MG63 (cell line): ENCODE measurements around the gene CUX1. TPM values are rescaled to one million over a fixed set of nuclear protein-coding genes. Genes with fewer than 3 reads are reported as not detected.
A peak's percentile ranks its signal among the peaks of the same experiment; 100 is the strongest.
"Not testable (repeated sequence)": the region's sequence is repeated elsewhere in the genome, so short reads cannot be mapped to it uniquely, and the experiment has no call there.

Source experiments
- DNase-seq: peaks from one replicate; pipeline ENCODE4 v3.0.0-alpha.2; 2020
- H3K27me3 ChIP-seq: fragments of 250-450 bp; sonication (Bioruptor Pico); 2 replicates; pipeline ENCODE4 v1.5.1; 2020; ENCODE audit warnings: mild to moderate bottlenecking, moderate library complexity
- H3K36me3 ChIP-seq: fragments of 250-450 bp; sonication (Bioruptor Pico); 2 replicates; pipeline ENCODE4 v1.5.1; 2020; ENCODE audit warnings: mild to moderate bottlenecking, moderate library complexity
- H3K4me3 ChIP-seq: fragments of 250-450 bp; sonication (Bioruptor Pico); 2 replicates; pipeline ENCODE4 v1.5.1; 2020; ENCODE audit warnings: mild to moderate bottlenecking, moderate library complexity
- H3K9me3 ChIP-seq: fragments of 250-450 bp; sonication (Bioruptor Pico); 2 replicates; pipeline ENCODE4 v1.5.1; 2020; ENCODE audit warnings: mild to moderate bottlenecking, moderate library complexity
- total RNA-seq: library from RNA; depleted of rRNA; stranded (reverse); fragments of >200 nt; shearing (Covaris generic); gene quantifications from 2 replicates; pipeline ENCODE4 v1.2.3, GENCODE V29; 2014; ENCODE audit warnings: low replicate concordance

The CUX1 gene
- total RNA-seq, 1 experiment from 2014 or later: 7.1 TPM

DNA sequence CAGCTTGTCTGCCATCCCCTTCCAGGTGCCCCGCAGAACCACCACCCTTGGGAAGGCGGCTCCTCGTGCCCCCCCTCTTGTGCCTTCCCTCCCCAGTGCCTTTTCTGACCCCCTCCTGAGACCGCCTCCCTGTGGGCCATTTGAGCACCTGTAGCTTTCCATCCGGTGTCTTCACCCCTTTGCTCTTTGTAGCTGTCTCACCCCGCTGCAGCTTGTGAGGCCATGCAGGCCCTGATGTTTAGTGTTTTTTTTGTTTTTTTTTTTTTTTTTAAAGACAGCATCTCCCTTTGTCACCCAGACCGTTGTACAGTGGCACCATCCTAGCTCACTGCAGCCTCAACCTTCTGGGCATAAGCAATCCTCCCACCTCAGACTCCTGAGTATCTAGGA lies 52.5 kb downstream of the CUX1 start:
- no peak for DNase-seq

DNA sequence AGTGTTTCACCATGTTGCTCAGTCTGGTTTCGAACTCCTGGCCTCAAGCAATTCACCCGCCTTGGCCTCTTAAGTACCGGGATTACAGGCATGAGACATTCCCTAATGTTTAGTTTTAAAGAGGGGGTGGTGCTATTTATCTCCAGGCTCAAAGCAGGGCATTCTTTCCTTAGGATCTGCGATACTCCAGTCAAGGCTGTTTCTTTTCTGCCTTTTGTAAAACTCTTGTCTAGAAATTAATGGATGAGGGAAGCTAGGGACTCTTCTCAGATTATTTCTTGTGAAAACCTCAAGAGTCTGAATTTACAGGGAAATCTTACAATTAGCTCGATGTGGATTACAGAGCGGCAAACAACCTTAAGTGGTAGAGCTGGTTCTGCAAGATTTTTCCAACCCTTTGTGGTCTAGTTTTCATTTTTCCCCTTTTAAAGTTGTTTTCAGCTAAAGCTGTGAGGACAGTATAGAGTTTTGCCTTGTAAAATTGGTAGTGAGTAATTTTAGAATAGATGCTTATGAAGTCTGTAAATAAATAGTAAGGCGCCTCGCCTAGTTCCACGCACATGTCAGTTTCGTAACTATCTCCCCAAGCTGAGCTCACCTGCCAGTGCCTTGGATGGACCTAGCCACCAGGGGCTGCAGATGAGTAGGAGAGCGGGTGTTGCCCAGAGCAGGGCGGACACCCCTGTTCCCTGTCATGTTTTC lies 53.1 kb downstream of the CUX1 start:
- no peak for DNase-seq
- Histone ChIP-seq H3K36me3 (no peaks in the 10 kb centered on the region), H3K27me3 (no peaks in the 10 kb centered on the region), H3K4me3 (no peak overlapping the region), H3K9me3 (no peaks in the 10 kb centered on the region)

More for the DNA sequence above, 52.5 kb downstream of the CUX1 start:
- Histone ChIP-seq H3K4me3 (no peak overlapping the region), H3K27me3 (no peaks in the 10 kb centered on the region), H3K36me3 (no peaks in the 10 kb centered on the region), H3K9me3 (no peaks in the 10 kb centered on the region)

DNA sequence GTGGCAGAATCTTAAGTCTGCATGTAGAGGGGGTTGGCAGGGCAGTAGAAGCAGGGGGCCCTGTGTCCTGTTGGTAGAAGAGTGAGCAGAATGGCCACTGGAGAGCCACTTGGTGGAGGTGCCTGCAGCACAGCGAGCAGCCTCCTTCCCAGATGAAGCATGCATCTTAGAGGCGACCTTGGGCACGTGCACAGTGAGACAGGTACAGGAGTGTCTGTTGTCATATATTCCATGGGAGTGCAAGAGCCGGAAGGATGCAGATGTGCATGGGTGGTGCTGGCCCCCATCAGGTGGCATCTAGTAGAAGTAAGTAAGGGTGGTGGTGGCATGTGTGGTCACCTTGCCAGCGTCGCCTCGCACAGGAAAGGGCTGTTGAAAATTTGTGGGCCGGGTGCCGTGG lies 53.9 kb downstream of the CUX1 start:
- DNase-seq: no peak
- H3K9me3 ChIP-seq: no peaks in the 10 kb centered on the region
- no peaks in the 10 kb centered on the region for H3K27me3 ChIP-seq
- no peak overlapping the region for H3K4me3 ChIP-seq
- no peaks in the 10 kb centered on the region for H3K36me3 ChIP-seq

DNA sequence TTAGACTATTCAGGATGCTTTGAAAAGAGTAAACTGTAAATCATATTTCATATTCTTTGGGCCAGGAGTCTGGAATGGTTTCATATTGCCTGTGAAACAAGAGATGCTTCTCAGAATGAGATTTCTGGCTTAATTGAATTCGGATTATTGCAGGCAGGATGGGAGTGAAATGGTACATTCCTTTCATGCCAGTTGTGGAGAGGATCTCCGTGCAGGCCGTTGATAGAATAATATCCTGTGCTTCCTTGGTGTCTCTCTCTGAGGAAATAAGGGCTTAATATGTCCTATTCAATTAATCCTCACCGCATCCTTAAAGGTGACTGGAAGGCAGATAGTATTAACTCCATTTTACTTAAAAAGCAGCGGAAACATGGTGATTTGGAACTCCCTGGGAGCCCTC lies 56.6 kb downstream of the CUX1 start:
- H3K4me3 ChIP-seq: no peak overlapping the region
- no peaks in the 10 kb centered on the region for H3K9me3 ChIP-seq
- no peaks in the 10 kb centered on the region for H3K36me3 ChIP-seq
- no peaks in the 10 kb centered on the region for H3K27me3 ChIP-seq
- DNase-seq: no peak

DNA sequence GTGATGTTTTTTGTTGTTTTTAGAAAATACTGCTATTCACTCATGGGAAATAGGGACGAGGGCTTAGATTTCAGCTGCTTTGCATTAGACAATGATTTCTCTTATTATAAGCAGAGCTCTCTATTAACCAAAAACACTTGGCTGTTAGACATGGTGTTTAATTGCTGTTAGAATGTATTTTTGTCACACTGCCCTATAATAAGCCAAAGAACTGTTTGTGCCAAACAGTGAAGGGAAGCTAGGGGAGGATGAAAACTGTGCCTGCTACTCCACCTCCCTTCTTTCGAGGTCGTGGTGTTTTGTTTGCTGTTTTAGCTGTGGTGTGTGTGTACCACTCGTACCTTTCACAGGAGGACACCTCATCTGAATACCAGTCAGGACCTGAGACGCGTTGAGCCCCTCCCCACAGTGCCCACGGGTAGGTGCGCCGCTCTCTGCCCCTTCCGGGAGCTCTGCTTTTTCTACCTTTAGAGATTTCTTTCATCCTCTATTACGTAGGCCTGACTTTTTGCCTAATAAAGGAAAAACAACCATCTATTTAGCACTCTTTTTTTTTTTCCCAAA lies 57.9 kb downstream of the CUX1 start:
- Histone ChIP-seq H3K27me3 (no peaks in the 10 kb centered on the region), H3K4me3 (no peak overlapping the region), H3K36me3 (no peaks in the 10 kb centered on the region), H3K9me3 (no peaks in the 10 kb centered on the region)
- DNase-seq: no peak

DNA sequence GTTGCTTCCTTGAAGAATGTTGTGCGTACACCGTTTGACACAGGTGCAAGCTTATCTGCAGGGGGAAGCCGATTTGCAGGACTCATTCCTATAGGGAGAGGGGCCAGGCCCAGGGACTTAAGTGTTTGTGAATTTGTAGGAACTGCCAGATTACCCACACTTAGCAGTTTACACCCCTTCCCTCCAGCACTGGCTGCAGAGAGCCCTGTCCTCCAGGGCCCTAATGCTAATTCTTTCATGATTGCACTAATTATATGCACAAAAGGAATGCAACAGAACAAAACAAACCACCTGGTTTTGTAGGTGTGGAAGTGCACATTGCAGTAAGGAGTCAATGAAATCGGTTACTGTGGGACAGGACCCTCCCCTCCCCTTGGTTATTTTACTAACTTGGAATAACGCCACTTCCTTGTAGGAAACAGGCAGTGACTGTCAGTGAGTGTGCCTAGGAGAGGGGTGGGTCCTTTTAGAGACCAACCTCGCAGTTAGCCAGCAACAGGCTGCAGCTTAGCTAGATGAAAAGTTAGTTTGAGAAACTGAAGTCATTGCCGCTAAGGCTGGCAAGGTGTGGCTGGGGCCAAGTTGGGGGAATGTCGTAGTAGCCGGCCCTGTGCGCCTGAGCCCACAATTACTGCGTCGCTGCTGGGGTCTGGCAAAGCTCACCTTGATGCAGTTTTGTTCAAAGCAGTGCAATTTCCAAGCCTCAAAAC lies 60.6 kb downstream of the CUX1 start:
- Histone ChIP-seq H3K4me3 (no peak overlapping the region), H3K36me3 (no peaks in the 10 kb centered on the region), H3K27me3 (no peaks in the 10 kb centered on the region), H3K9me3 (no peaks in the 10 kb centered on the region)
- DNase-seq: no peak

DNA sequence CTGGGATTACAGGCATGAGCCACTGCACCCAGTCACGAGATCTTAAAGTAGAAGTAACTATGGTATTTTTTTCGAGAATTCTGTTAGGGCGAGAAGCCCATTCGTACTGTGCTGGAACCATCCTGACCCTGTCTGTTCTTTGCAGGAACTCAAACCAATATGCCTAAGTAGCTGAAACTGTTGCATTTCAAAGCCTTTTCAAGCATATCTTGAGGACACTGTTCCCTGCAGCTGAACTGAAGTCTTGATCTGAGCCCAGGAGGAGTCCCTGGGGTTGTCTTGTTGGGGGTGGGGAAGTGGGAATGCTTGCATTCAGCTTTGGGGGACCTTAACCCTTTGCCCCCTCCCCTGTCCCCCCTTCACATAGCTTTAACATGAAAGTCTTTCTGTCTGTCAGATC lies 61.5 kb downstream of the CUX1 start:
- DNase-seq: no peak
- H3K36me3 ChIP-seq: no peaks in the 10 kb centered on the region
- no peaks in the 10 kb centered on the region for H3K9me3 ChIP-seq
- H3K27me3 ChIP-seq: no peaks in the 10 kb centered on the region
- no peak overlapping the region for H3K4me3 ChIP-seq

DNA sequence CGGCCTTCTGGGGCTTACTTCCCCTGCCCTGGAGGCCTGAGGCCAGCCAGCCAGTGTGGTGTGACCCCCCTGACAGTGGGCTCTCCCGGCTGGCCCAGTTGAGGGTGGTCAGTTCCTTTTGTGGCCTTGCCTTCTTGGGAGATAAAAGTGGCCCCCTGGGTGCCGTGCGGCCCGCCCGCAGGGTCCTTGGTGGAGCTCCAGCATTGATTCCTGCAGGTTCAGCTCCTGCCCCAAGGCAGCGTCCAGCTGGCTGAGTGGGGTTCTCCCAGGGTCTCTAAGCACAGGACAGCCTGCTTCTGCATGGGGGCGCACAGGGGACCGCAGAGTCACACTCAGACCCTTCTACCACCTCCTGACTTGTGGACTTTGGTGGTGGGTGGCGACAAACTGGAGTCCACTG lies 62.1 kb downstream of the CUX1 start:
- H3K4me3 ChIP-seq: no peak overlapping the region
- no peaks in the 10 kb centered on the region for H3K27me3 ChIP-seq
- H3K9me3 ChIP-seq: no peaks in the 10 kb centered on the region
- H3K36me3 ChIP-seq: no peaks in the 10 kb centered on the region
- no peak for DNase-seq

DNA sequence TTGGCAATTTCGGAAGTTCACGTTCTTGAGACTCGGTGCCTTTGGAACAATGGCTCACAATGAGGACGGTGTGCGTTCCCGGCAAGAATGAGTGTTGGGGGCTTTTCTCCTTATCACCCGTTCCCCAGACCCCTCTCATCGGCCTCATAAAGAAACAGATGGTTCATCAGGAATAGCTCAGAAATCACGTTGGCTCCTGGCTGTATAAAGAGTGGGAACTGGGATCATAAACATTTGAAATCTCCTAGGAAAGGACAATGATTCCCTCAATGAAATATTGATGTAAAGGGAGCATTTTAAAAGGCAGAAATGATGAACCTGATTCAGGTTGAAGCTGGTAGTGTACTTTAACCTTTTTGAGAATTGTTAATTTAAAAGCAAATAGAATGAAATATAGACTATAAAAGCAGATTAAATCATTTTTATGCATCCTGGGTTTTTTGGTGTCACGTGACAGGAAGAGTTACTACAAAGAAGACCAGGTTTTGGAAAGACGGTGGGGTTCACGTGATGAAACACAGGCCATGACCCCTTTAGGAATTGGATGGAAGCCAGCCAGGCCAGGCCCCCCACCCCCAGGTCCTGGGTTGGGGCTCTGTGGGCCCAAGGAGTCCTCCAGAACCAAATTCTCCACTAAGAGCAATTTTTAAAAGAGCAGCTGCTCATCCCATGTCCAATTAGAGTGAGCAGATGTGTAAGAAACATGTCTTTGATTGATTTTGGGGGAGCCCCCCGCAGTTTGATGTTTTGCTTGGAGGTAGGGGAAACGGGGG lies 63.0 kb downstream of the CUX1 start:
- DNase-seq: no peak
- Histone ChIP-seq H3K36me3 (no peaks in the 10 kb centered on the region), H3K27me3 (no peaks in the 10 kb centered on the region), H3K9me3 (no peaks in the 10 kb centered on the region), H3K4me3 (no peak overlapping the region)

DNA sequence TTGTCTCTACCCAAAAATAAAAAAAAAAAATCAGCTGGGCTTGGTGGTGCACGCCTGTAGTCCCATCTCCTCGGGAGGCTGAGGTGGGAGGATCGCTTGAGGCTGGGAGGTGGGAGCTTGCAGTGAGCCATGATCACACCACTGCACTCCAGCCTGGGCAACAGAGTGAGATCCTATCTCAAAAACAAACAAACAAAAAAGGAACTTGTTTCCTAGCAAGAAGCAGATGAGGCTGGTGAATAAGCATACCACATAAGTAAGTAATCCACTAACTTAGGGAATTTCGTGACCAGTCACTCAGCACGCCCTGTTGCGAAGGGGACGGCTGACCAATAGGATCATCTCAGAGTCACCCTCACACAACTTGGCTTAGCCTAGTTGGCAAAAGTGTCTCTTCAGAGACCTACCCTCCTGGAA lies 64.6 kb downstream of the CUX1 start:
- Histone ChIP-seq H3K9me3 (no peaks in the 10 kb centered on the region), H3K27me3 (no peaks in the 10 kb centered on the region), H3K36me3 (no peaks in the 10 kb centered on the region), H3K4me3 (no peak overlapping the region)
- peak; percentile 82 for DNase-seq

DNA sequence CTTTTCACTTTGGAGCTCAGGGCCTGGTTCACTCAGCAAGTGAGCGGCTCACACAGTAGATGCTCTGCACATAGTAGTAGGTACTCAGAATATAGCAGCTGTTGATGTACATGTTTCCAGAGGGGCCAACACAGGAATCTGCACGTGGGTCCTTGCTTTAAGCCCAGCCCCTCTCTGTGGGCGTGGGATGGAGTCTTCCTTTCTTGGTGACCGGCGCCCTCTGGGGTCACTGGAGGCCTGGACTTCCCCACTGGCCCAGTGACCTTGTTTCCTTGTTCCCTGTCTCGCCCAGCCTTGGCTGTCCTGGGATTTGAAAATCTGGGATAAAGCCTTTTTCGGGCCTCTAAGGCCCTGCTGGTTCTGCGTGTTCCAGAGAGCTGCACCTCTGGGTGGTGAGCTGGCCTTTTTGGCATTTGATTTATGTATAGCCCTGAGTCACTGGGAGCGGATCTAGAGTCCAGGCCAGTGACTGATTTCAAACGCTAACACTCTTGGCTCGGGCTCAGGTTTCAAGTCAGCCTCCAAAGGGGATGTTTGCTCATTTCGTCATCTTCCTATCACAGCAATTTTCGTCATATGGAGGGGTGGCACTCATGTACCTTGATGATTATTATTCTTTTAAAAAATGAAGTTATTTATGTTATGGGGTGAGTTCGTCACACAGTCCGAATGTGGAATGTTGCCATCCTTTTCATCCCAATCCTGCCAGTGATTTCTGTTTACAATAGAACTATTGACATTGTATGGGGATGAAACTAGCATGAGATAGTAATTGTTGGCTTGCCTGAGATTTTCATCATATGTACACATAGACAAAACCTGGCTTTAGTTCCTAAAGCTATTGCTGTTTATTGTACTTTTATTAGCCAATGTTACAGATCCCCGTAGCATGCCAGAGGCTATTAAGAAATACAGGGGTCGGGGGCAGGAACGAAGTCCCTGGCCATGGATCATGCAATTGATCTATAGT lies 65.5 kb downstream of the CUX1 start:
- H3K9me3 ChIP-seq: no peaks in the 10 kb centered on the region
- no peak overlapping the region for H3K4me3 ChIP-seq
- H3K36me3 ChIP-seq: no peaks in the 10 kb centered on the region
- no peaks in the 10 kb centered on the region for H3K27me3 ChIP-seq
- DNase-seq: peak; percentile 94

DNA sequence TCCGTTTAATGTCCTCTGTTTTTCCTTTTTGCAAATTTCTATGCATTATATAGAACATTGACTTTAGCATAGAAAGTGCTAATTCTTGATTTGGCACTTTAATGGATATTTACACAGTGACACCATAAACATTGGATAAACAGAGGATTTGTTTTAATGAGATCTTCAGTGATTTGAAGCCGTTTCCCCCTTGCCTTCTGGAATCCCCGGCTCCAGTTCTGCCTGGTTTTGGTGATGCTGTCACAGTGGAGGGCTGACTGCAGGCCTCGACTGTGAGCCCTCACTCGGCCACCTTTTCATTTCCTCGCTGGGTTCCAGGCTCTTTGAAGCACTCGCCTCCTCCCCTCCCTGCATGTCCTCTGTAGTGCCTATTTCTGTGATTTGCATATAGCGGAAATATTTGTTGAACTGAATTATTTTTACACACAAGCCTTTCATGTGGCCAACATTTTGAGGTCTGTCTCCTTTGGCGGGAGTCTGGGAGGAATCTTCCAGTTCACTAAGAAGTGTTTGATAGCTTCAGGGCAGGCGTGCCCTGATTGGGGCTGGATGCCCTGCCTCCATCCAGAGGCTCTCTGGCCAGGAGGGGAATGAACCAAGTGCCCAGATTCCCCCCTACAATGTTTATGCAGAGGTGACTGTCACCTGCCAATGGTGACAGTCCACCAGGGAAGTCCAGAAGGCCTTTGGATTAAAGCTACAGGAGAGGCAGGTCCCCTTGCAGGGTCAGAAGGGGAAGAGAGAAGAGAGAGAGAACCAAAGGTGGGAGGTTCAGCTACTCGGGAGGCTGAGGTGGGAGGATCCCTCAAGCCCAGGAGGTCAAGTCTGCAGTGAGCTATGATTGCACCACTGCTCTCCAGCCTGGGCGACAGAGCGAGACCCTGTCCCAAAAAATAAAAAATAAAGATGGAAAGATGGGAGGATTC lies 67.5 kb downstream of the CUX1 start:
- Histone ChIP-seq H3K9me3 (no peaks in the 10 kb centered on the region), H3K27me3 (no peaks in the 10 kb centered on the region), H3K4me3 (no peak overlapping the region), H3K36me3 (no peaks in the 10 kb centered on the region)
- DNase-seq: no peak

DNA sequence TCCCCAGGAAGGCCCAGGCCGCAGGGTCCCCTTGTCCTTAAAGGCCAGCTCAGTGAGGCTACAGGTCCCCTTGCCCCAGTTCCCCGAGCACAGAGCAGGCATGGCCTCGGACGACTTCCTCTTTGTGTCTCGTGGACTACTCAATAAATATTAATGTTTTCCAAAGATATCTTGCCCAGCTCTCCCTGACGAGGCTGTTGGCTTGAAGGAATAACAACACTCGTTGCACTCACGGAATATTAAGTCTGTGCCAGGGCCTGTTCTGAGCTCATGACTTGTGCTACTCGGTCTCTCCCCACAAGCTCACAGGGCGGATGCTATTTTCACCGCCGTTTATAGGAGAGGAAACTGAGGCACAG lies 68.2 kb downstream of the CUX1 start:
- no peak overlapping the region for H3K4me3 ChIP-seq
- no peaks in the 10 kb centered on the region for H3K9me3 ChIP-seq
- H3K27me3 ChIP-seq: no peaks in the 10 kb centered on the region
- no peak for DNase-seq
- no peaks in the 10 kb centered on the region for H3K36me3 ChIP-seq

DNA sequence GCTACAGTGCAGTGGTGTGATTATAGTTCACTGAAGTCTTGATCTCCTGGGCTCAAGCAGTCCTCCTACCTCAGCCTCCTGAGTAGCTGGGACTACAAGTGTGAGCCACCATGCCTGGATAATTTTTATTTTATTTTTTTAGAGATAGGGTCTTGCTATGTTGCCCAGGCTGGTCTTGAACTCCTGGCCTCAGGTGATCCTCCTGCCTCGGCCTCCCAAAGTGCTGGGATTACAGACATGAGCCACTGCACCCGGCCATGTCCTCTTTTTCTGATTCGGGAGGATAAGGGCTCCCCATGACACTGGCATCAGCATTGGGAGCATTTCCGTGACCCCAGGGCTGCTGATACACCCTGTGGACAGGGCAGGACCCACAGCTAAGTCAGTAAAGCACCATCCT lies 69.9 kb downstream of the CUX1 start:
- not testable (repeated sequence) for H3K4me3 ChIP-seq, DNase-seq, H3K27me3 ChIP-seq, H3K36me3 ChIP-seq, H3K9me3 ChIP-seq

DNA sequence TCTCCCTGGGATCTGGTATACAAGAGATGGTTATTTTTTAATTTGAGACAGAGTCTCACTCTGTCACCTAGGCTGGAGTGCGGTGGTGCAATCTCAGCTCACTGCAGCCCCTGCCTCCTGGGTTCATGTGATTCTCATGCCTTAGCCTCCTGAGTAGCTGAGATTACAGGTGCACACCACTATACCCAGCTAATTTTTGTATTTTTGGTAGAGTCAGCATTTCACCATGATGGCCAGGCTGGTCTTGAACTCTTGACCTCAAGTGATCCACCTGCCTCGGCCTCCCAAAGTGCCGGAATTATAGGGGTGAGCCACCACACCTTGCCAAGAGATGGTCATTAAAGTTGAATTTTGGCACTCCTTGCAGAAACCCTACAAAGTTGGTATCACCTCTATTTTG lies 71.1 kb downstream of the CUX1 start:
- not testable (repeated sequence) for H3K27me3 ChIP-seq, H3K4me3 ChIP-seq, H3K9me3 ChIP-seq, H3K36me3 ChIP-seq, DNase-seq
